Measurements from ENCODE around the gene ZNF782.
A peak's percentile ranks its signal among the peaks of the same experiment; 100 is the strongest.

The ZNF782 gene

DNA sequence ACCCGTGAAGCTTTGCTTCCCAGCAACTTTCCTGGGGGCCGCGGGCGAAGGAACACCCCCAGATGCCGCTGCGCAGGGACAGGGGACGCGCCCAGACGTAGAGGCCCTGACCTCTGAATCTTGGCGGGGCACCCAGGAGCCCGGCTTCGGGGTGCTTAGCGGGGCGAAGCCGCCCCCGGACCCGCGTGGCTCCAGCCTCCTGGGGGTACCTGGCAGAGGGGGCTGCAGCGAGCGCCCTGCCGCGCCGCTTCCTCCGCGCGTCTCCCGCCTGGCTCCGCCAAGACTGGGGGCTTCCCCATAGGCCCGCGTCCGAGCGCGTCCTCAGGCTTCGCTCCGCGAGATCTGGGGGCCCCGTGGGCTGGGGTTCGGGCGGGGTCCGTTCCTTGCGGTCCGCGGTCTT is 23.0 kb upstream of the ZNF782 start:
- H3K4me3 ChIP-seq (ENCODE audit: control insufficient read depth, low read depth, low read length) = no peak overlapping the region
- DNase-seq (ENCODE audit: low read depth) = no peak

DNA sequence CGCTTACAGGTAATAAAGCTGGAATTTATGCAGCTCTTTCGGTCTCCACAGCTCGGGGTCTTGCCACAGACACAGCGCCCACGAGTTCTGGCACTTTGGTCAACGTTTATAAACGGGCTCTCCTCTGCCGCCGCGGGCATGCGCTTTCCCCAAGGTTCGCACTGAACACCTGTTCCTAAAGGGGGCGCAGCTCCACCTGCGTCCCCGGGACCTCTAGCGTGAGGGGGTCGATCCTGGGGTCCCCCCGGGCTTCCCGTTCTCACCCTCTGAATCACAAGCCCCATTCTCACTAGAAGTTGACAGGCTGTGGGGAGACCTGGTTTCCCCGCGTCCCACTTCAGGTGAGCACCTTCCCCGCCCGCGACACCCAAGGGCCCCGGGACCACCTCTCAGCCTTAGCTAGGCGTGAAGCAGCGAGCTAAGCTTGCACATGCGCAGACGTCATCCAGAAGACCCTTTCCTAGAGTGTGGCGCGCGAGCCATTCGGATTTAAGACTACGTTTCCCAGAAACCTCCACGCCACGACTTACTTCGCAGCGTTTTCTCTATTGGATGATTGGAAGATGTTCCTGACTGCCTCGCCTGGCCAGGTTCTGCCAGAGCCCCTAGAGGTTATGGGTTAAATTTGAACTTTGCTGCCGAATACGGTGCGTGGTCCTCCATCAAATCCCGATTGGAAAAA is 21.3 kb upstream of the ZNF782 start:
- DNase-seq (ENCODE audit: low read depth) = peak; percentile 78
- TF ChIP-seq CTCF (conservative IDR thresholded peaks at IDR 0.05; ENCODE audit: control insufficient read depth, insufficient read depth, low read depth, low read length) = peak; percentile 34
- peak overlapping the region; percentile 72 for H3K4me3 ChIP-seq (ENCODE audit: control insufficient read depth, low read depth, low read length)

More for the DNA sequence above, 23.0 kb upstream of the ZNF782 start:
- no peak for TF ChIP-seq CTCF (conservative IDR thresholded peaks at IDR 0.05; ENCODE audit: control insufficient read depth, insufficient read depth, low read depth, low read length)

DNA sequence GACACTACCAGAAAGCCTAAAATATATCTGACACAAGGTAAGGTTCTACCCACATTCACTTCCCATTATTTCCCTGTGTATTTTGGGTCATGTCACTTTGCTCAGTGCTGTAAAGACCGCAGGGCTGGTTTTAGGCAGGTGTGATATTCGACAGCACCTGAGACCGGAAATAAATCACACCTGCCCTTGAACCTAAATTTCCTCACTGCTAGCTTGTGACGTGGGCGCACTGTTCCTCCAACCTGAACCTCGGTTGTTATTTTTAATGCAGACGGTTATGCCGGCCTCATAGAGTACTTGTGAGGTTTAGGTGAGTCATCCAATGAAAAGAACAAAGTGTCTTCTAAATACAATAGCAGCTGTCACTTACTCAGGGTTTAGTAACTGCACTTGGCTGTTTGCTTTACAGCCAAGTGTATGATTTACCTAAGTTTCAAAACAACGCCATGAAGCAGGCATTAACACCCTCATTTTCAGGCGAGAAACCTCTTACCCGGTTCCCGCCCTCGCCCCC is 20.7 kb upstream of the ZNF782 start:
- peak overlapping the region; percentile 72 for H3K4me3 ChIP-seq (ENCODE audit: control insufficient read depth, low read depth, low read length)
- peak; percentile 91 for DNase-seq (ENCODE audit: low read depth)
- TF ChIP-seq CTCF (conservative IDR thresholded peaks at IDR 0.05; ENCODE audit: control insufficient read depth, insufficient read depth, low read depth, low read length) = no peak

GRCh38 chr9:96874201-96874785 is 20.0 kb upstream of the ZNF782 start:
- no peak overlapping the region for H3K4me3 ChIP-seq (ENCODE audit: control insufficient read depth, low read depth, low read length)
- DNase-seq (ENCODE audit: low read depth) = no peak
- no peak for TF ChIP-seq CTCF (conservative IDR thresholded peaks at IDR 0.05; ENCODE audit: control insufficient read depth, insufficient read depth, low read depth, low read length)

GRCh38 chr9:96871176-96871575 is 16.9 kb upstream of the ZNF782 start:
- no peak for TF ChIP-seq CTCF (conservative IDR thresholded peaks at IDR 0.05; ENCODE audit: control insufficient read depth, insufficient read depth, low read depth, low read length)
- no peak for DNase-seq (ENCODE audit: low read depth)
- H3K4me3 ChIP-seq (ENCODE audit: control insufficient read depth, low read depth, low read length) = no peak overlapping the region

DNA sequence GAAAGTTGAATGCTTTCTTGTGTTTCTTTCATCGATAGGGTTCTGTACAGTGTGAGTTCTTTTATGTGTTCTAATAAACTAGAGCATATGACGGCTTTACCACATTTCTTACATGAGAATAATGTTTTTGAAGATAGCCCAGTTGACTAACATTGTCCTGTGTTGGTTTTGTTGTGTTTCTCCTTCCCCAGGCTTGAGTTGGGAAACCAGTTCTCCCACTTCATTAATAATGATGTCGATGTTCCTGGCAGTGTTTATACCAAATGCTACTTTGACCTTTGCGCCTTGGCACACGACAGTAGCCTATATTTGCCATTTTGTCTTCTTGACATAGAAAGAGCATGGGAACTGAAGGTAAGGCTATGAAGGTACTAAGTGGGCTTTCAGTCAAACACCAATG is 14.4 kb upstream of the ZNF782 start:
- TF ChIP-seq CTCF (conservative IDR thresholded peaks at IDR 0.05; ENCODE audit: control insufficient read depth, insufficient read depth, low read depth, low read length) = no peak
- DNase-seq (ENCODE audit: low read depth) = no peak
- no peak overlapping the region for H3K4me3 ChIP-seq (ENCODE audit: control insufficient read depth, low read depth, low read length)

Measured in fibroblast of mammary gland (primary cell).